Measurements from ENCODE around the gene ERAS. TPM values are rescaled to one million over a fixed set of nuclear protein-coding genes. Genes with fewer than 3 reads are reported as not detected.

The ERAS gene, protein sequence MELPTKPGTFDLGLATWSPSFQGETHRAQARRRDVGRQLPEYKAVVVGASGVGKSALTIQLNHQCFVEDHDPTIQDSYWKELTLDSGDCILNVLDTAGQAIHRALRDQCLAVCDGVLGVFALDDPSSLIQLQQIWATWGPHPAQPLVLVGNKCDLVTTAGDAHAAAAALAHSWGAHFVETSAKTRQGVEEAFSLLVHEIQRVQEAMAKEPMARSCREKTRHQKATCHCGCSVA
- total RNA-seq = 0.36 TPM

DNA sequence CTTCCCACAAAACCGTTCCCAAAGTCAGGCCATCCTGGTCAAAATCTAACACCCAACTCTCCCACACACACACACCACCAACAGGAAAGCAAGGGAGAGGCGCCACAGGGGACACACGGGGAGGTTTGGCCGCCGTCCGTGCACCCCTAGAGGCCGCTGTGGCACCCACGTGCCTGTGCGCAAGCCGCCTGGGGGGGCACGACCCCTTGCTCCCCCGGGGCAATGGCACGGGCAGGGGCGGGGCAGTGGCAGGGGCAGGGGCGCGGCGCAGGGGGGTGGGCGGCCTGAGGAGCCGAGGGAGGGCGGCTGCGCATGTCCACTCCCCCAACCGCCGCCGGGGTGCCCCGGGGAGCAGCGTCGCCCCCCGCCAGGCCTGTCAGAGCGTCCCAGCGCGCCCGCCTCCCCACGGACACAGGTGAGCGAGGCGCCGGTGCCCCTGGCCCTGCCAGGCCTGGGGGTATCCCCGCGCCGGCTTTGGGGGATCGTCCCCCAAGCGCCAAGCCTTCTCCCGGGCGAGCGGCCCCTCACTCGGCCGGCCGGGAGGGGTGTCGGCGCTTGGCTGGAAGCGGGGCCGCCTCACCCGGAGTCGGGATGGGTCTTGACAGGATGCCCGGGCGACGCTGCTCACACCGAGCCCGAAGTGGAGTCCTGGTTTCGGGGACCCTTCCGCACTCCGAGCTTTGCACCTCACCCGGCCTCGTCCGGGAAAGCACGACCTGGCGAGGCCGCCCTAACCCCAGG lies at the start of gene ERAS:
Gene ERAS (plus strand): TSS at position 379 of the 741 bp plus-strand sequence. CDS start 2,611 bp downstream, outside the sequence.
- no peak for ATAC-seq
- intact Hi-C loops (cut with DNase I) = no loop called here
- peak; percentile 56 for DNase-seq (ENCODE audit: low spot score)

- intact Hi-C loops (cut with DNase I) = no loop called here
- no peak for DNase-seq (ENCODE audit: low spot score)
- no peak for ATAC-seq
Observed at GRCh38 chrX:48776818-48777439, 49.4 kb upstream of the ERAS start.

DNA sequence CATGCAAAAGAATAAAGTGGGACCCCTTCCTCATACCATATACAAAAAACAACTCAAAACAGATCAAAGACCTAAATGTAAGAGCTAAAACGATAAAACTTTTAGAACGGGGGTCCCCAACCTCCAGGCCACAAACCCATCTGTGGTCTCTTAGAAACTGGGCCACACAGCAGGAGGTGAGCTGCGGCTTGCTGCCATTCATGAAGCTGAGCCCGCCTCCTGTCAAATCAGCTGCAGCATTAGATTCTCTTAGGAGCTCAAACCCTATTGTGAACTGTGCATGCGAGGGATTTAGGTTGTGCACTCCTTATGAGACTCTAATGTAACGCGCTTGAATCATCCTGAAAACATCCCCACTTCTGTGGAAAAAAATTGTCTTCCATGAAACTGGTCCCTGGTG lies 46.9 kb upstream of the ERAS start:
- no peak for ATAC-seq
- intact Hi-C loops (cut with DNase I) = no loop called here
- DNase-seq (ENCODE audit: low spot score) = no peak

DNA sequence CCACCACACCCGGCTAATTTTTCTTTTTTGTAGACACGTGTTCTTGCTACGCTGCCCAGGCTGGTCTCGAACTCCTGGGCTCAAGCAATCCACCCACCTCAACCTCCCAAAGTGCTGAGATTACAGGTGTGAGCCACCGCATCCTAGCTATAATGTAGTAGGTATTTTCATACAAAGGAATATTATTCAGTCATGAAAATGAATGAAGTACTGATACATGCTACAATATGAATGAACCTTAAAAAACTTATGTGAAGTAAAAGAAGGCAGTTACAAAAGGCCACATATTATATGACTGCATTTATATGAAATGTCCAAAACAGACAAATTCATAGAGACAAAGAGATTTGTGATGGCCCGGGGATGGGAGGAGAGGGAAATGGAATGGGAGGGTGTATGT lies 44.6 kb upstream of the ERAS start:
- ATAC-seq (no peak), DNase-seq (ENCODE audit: low spot score) (no peak)
- intact Hi-C loops (cut with DNase I) = no loop called here

GRCh38 chrX:48782216-48782615 lies 44.1 kb upstream of the ERAS start:
- no peak for DNase-seq (ENCODE audit: low spot score)
- no peak for ATAC-seq
- intact Hi-C loops (cut with DNase I) = no loop called here

GRCh38 chrX:48782795-48783194 lies 43.5 kb upstream of the ERAS start:
- ATAC-seq (no peak), DNase-seq (ENCODE audit: low spot score) (no peak)
- intact Hi-C loops (cut with DNase I) = no loop called here

DNA sequence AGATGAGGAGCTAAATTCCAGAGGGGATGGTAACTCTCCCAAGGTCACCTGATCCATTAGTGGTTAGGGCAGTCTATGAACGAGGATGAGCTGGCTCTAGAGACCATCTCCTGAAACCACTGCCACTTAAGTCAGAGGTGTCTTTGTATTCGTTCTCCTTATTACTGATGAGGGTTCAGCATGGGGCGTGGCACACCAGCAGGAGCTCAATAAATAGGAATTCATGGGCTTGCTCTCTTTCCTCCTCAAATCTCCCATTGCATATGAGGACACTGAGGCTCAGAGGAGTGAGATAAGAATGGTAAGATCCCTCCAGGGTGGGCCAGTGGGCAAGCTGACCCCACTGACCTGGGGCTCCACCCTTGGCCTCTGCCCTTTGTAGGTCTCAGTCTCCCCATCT lies 41.6 kb upstream of the ERAS start:
- ATAC-seq (no peak), DNase-seq (ENCODE audit: low spot score) (no peak)
- intact Hi-C loops (cut with DNase I) = no loop called here

- DNase-seq (ENCODE audit: low spot score) (no peak), ATAC-seq (no peak)
- intact Hi-C loops (cut with DNase I) = no loop called here
Observed at GRCh38 chrX:48785186-48785539, 41.1 kb upstream of the ERAS start.

DNA sequence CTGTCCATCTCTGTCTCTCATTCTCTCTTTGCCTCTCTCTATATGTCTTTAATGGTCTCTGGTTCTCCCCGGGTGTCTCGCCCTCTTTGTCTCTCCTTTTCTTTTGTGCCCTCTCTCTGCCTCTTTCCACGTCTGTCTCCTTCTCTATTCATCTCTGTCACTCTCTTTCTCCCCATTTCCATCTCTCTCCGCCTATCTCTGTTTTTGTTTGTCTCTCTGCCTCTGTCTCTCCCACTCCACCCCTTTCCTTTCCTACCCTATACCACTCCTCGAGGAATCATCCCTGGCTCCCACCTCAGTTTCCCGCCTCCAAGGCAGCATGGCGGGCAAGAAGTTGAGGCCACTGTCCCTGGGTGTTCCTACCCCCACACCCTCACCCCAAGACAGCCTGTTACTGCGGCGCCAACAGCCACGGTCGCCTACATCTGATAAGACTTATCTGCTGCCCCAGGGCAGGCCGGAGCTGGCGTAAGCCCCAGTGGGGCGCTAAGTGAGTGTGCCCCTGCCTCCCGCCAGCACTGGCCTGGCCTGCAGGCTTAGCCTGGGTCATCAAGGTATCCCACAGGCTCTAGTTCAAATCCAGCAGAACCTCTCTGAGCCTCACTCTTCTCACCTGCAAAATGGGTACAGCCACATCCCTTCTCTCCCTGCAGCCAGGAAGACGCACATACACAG lies 40.6 kb upstream of the ERAS start:
- intact Hi-C loops (cut with DNase I) = no loop called here
- no peak for ATAC-seq
- no peak for DNase-seq (ENCODE audit: low spot score)

- DNase-seq (ENCODE audit: low spot score) = no peak
Observed at GRCh38 chrX:48786341-48786800, 39.9 kb upstream of the ERAS start, which contains the start of gene GATA1. GATA1 (plus strand) TSS chrX:48786590; CDS start chrX:48791110, 4,520 bp downstream.

GRCh38 chrX:48786825-48787504 lies 39.3 kb upstream of the ERAS start:
- intact Hi-C loops (cut with DNase I) = no loop called here
- DNase-seq (ENCODE audit: low spot score) (no peak), ATAC-seq (no peak)

More at GRCh38 chrX:48786341-48786800, 39.9 kb upstream of the ERAS start, which contains the start of gene GATA1:
- intact Hi-C loops (cut with DNase I) = no loop called here
- no peak for ATAC-seq

GRCh38 chrX:48787505-48788443 lies 38.5 kb upstream of the ERAS start:
- intact Hi-C loops (cut with DNase I) = no loop called here
- DNase-seq (ENCODE audit: low spot score) = no peak
- no peak for ATAC-seq

GRCh38 chrX:48789366-48790220 lies 36.7 kb upstream of the ERAS start:
- intact Hi-C loops (cut with DNase I) = no loop called here
- DNase-seq (ENCODE audit: low spot score) (no peak), ATAC-seq (no peak)

DNA sequence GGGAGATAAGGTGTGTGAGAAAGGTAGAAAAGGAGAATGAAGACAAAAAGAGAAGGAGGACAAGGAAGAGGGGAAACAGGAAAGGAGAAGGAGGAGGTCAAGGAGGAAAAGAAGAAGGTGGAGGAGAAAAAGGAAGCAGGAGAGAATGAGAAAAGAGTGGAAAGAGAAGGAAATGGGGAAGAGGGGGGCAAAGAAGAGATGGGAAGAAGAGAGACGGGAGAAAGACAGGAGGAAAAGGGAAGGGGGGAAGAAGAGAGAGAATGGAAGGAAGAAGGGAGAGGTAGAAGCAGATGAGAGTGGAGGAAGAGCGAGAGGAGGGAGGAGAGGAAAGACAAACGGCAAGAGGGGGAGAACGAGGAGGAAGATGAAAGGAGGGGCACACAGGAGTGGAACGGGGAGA lies 35.8 kb upstream of the ERAS start:
- ATAC-seq (no peak), DNase-seq (ENCODE audit: low spot score) (no peak)
- intact Hi-C loops (cut with DNase I) = no loop called here

DNA sequence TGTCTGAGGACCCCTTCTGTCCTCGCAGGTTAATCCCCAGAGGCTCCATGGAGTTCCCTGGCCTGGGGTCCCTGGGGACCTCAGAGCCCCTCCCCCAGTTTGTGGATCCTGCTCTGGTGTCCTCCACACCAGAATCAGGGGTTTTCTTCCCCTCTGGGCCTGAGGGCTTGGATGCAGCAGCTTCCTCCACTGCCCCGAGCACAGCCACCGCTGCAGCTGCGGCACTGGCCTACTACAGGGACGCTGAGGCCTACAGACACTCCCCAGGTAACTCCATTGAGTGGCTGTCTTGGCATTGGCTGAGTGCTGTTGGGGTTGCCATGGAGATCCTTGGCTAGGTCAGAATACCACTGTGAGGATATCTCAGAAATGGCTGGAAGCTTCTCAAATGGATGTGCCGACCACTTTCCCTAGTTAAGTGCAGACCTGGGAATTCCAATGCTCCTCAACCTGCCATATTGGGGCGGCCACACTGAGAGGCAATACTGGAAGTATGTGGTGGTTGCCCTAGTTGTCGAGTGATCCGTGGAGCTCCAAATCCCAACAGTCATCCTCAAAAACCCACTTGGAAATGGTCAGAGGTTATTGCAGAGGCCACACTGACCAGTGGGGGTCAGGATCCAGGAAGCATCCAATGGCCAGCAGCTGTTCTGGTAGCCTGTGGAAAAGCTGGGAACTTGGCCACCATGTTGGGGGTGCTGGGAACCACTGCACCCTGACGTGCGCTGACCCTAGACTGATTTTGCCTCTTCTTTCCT lies 35.1 kb upstream of the ERAS start:
- ATAC-seq (no peak), DNase-seq (ENCODE audit: low spot score) (no peak)
- intact Hi-C loops (cut with DNase I) = no loop called here

DNA sequence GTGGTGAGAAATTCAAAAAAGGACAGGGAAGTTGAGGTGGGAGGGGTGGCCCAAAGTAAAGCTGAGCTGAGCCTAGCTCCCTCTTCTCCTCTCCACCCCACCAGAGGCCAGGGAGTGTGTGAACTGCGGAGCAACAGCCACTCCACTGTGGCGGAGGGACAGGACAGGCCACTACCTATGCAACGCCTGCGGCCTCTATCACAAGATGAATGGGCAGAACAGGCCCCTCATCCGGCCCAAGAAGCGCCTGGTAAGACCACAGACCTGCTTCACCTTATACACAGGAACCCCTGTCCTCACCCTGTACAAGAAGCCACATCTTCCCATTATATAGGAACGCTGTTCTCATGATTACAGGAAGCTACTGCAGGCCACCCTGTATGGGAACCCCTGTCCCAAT lies 34.1 kb upstream of the ERAS start:
- no peak for ATAC-seq
- intact Hi-C loops (cut with DNase I) = no loop called here
- DNase-seq (ENCODE audit: low spot score) = no peak

DNA sequence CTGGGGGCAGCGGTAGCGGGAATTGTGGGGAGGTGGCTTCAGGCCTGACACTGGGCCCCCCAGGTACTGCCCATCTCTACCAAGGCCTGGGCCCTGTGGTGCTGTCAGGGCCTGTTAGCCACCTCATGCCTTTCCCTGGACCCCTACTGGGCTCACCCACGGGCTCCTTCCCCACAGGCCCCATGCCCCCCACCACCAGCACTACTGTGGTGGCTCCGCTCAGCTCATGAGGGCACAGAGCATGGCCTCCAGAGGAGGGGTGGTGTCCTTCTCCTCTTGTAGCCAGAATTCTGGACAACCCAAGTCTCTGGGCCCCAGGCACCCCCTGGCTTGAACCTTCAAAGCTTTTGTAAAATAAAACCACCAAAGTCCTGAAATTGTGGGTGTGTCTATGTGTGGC lies 32.4 kb upstream of the ERAS start:
- DNase-seq (ENCODE audit: low spot score) = no peak
- ATAC-seq = no peak
- intact Hi-C loops (cut with DNase I) = no loop called here
